HG02970 (cell line): ENCODE measurements around the gene SLC26A3.
A peak's percentile ranks its signal among the peaks of the same experiment; 100 is the strongest.

Source experiments
- ATAC-seq: cut with Tn5 transposase; IDR thresholded peaks from one replicate; pipeline ENCODE4 v1.9.1; 2021; ENCODE audit warnings: mild to moderate bottlenecking, moderate library complexity, moderate number of reproducible peaks; ENCODE audit not compliant: unreplicated experiment, low FRiP score

Gene SLC26A3

DNA sequence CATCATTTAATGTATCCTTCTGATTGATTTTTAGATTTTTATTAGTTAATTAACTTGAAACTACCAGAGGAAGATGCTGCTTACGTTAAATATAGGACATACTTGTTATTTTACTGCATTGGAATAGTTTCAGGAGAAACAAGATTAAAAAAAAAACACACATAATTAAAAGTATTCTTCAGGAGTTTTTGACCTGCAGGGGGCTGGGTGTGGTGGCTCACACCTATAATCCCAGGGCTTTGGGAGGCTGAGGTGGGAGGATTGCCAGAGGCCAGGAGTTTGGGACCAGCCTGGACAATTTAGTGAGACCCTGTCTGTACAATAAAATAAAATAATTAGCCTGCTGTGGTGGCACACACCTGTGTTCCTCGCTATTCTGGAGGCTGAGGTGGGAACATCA is 48.4 kb downstream of the SLC26A3 start:
- no peak for ATAC-seq

GRCh38 chr7:107751113-107751512 is 51.9 kb downstream of the SLC26A3 start:
- no peak for ATAC-seq

DNA sequence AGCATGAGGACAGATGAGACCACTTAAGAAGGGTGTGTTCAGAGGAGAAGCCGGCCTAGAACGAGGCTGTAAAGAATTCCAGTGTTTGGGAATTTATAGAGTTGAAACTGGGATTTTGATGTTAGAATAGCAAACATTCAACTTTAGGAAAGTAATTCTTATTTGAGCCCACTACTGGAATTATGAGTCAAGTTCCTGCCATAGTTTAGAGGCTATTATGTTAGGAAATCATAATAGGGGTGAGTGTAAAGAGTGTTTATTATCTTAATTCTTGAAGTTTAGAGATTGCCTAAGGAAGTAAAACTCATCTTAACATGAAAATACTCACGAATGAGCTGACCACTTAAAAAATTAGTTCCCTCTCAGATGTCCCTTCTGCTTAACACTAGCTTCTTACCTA is 57.0 kb downstream of the SLC26A3 start:
- no peak for ATAC-seq

- ATAC-seq, result peak; percentile 32
These were observed 58.7 kb downstream of the SLC26A3 start for GRCh38 chr7:107744345-107744750.

DNA sequence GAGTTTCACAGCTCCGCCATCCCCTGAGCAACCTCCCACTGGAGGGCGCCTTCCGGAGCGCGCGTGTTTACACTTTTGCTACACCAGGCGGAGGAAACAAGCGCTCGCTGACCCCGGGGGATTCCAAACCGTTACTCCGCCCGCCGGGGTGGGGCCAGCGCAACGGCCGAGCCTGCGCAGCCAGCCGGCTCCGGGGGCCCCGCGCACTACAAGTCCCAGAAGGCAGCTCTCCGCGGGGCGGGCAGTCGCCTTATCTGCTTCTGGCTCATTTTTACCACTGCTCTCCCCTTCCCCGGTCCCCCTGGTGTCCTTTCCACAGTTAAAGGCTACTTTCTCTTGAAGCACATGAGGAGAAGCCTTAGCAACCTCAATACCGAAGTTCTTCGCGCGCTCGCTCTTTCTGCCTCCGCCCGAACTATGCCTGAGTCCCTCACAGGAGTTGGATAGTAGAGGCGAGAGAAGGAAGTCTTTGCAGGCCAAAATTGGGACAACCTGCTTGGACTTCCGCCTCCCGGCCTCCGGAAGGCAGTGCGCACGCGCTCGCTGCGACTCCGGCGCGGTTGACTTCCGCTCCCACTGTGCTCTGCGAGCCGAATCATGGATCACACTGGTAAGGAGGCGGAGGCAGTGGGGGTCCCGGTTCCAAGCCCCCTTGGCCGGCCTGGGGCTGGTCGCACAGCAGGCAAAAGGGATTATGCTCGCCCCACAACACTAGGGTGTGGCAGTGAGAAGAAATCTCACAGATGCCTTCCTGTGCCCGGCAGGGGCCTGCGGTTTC is 59.3 kb downstream of the SLC26A3 start, which contains the start of gene CBLL1:
TSS of gene CBLL1 (plus strand) at position 576 of the 778 bp plus-strand sequence. CDS start at position 598, 22 bp downstream.
- peak; percentile 93 for ATAC-seq

GRCh38 chr7:107742678-107743566 is 60.1 kb downstream of the SLC26A3 start:
- ATAC-seq, result peak; percentile 35

GRCh38 chr7:107728276-107728675 is 74.7 kb downstream of the SLC26A3 start:
- no peak for ATAC-seq

DNA sequence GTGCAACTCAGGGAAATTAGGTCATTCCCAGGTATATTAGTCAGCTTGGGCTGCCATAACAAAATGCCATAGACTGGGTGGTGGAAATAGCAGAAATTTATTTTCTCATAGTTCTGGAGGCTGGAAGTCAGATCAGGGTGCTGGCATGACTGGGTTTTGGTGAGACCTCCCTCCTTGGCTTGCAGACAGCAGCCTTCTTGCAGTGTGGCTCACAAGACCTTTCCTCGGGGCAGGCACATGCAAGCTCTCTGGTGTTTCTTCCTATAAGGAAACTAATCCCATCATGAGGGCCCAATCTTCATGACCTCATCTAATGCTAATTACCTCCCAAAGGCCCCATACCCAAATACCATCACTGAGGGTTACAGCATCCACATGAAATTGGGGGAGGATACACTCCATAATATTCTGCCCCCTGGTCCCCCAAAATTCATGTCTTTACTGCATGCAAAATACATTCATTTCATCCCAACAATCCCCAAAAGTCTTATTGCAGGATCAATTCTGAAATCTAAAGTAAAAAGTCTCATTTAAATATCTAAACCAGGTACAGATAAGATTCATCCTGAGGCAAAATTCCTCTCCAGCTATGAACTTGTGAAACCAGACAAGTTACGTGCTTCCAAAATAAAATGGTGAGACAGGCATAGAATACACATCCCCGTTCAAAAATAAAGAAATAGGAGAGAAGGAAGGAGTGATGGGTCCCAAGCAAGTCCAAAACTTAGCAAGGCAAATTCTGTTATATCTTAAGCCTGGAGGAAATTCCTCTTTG is 76.5 kb downstream of the SLC26A3 start:
- no peak for ATAC-seq

- no peak for ATAC-seq
These were observed 77.8 kb downstream of the SLC26A3 start for GRCh38 chr7:107725138-107725740.

DNA sequence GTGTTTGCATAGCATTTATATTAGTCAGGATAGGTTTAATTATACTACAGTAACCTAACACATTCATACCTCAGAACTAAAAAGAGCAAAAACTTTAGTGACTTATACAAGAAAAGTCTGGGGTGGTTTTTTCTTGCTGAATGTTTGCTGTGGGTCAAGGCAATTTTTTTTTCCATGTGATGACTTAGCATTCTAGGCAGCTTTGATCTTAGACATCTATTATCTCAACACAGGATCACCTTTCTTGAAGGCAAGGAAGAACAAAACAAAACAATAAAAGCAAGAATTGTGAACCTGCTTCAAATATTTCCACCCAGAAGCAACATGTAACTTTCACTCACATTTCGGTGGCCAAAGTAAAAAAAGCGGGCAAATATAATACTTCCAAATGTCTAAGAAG is 79.8 kb downstream of the SLC26A3 start:
- ATAC-seq, result no peak

DNA sequence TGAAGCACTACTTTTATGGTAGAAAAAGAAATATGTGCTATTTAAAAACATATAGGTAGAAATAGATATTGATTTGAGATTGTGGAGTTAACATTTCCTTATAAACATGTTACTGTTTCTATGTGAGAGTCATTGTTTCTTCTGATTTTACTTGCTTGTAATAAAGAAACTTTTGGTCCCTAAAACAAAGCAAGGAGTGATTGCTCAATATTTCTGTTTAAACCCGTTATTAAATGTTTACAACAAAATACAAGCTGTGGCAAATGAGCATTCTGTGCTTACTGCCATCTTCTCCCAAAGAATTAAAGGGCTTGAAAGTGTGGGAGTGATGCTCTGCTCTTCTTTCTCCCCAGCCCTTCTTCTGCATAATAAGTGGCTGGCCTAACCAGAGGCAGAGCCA is 81.7 kb downstream of the SLC26A3 start:
- ATAC-seq, result no peak

DNA sequence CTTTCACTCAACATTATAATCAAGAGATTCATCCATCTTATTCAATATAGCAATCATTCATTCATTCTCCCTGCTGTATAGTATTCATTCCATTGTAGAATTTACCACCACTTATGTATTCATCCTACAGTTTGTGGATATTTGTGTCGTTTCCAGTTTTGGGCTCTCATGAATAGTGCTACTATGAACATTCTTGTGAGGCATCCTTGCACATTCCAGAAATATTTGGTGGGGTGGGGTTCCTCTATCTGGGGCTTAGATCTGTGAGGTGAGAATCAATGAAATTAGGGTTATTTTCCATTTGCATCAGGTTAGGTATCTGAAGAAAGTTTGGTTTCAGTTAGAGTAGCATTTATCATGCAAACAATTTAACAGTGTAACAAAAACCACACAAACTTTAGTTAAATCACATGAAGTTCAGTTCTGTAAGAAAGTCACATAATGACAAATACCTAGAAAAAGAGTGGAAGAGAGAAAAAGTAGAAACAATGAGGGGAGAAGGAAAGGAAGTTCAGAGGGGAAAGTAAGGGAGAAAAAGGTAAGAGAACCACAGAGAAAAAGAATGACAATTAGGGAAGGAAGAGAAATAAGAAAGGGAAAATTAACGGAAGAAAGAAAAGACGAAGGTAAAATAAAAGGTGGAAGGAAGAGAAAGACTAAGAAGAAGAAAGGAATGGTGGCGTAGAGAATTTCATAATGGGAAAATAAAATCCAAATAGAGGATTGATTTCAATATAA is 84.4 kb downstream of the SLC26A3 start:
- ATAC-seq, result no peak

DNA sequence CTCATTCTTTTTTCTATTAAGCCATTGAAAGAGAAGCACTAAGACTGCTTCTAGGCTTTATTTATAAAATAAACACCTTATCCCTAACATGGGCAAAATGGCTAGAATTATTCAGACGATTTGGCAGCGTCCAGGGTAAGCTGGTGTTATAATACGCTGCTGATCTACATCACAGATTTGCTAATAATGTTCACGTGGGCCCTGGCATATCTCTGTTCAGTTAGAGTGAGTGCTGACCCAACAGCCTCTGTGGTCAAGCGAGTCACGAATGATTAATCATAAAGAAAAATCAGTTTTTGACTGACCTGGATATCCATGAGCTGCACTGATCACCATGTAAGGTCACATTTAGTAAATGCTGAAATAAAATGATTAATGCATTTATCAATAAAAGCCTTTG is 87.5 kb downstream of the SLC26A3 start:
- ATAC-seq, result no peak
